HG03460 (cell line): ENCODE results near the gene ATP11B.
"Not testable (repeated sequence)": the region's sequence is repeated elsewhere in the genome, so short reads cannot be mapped to it uniquely, and the experiment has no call there.

Experiments
- ATAC-seq: cut with Tn5 transposase; IDR thresholded peaks from one replicate; pipeline ENCODE4 v1.9.1; 2021; ENCODE audit not compliant: unreplicated experiment

The ATP11B gene

DNA sequence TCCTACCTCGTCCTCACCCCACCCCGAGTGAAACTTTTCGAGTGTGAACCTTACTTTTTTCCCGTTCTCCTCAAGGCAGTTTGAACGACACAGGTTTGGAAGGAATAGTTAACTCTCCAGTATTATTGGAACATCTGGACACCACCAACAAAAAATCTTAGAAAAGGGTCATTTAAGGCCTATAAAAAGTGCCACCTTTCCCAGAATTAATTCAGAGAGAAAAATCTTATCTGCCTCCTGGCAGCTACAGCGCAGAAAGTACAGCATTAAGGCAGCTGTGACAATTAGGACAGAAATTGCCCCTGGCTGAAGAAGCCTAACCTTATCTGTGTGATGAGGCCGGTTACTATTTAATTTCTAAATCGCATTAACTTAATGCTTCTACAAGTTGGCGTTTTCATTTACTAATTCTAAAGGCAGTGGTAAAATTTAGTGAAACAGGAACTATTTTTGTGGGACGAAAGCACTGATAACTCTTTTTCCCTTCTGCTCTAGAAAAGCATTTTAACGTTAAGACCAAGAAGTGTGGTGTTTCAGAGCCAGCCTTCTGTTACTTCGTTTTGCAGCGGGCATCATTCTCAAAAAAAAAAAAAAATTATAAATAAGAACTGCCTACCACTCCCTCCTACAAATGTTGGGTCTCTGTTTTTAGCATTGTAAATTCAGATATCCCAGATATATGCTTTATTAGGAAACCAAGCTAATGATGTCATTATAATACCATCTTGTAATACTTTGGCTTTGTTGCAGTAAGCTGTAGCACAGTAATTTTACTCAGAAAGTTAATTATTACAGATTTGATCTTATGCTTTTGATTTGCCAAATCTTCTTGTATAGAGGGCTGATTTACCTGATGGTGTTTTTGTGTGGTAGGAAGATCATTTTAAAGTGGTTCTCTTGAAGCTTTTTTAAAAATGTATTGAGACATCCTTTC, 1.4 kb downstream of the ATP11B start:
- ATAC-seq: no peak

DNA sequence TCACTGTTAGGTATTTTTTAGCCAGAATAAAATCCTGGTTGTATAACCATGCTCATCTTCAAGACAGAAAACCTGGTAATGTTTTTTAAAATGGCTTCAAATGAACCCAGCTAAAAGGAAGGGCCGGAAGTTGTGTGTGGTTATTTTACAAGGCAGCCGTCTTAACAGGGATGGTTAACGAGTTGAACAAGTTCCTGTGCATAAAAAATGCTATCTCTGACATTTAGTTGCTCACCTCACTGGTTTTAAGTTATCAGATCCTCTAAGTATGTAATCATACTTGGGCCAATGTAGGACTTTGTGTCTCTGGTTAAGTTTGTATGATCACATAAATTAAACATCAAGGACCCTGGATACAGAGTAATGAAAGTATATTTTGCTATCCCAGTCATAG, 2.1 kb downstream of the ATP11B start:
- ATAC-seq: peak; percentile 27

- no peak for ATAC-seq
Measured at GRCh38 chr3:182796310-182796709, 3.0 kb downstream of the ATP11B start.

DNA sequence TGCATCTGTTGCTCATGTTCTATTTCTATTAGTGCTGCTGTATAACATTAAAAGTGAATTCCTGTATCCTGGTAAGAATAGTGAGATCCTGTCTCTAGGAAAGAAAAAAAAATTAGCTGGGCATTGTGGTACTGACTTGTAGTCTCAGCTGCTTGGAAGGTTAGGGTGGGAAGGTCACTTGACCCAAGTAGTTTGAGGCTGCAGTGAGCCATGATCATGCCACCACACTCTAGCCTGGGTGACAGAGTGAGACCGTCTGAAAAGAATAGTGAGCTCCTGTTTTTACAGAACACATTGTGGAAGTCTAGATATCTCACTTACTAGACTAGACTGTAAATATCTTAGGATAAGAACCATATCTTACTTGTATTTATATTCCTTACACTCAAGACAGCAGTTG, 4.6 kb downstream of the ATP11B start:
- ATAC-seq: no peak

DNA sequence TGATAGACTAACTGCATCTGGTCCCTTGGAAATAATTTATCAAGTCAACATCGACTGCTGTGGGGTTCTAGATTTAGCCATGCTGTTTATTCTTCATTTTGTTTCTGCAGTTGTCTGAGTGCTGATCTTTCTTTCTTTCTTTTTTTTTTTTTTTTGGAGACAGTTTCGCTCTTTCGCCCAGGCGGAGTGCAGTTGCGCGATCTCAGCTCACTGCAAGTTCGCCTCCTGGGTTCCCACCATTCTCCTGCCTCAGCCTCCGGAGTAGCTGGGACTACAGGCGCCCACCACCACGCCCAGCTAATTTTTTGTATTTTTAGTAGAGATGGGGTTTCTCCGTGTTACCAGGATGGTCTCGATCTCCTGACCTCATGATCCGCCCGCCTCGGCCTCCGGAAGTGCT, 5.8 kb downstream of the ATP11B start:
- not testable (repeated sequence) for ATAC-seq

GRCh38 chr3:182800508-182800907, 7.2 kb downstream of the ATP11B start:
- no peak for ATAC-seq

- ATAC-seq: no peak
Measured at GRCh38 chr3:182802413-182803390, 9.4 kb downstream of the ATP11B start.

DNA sequence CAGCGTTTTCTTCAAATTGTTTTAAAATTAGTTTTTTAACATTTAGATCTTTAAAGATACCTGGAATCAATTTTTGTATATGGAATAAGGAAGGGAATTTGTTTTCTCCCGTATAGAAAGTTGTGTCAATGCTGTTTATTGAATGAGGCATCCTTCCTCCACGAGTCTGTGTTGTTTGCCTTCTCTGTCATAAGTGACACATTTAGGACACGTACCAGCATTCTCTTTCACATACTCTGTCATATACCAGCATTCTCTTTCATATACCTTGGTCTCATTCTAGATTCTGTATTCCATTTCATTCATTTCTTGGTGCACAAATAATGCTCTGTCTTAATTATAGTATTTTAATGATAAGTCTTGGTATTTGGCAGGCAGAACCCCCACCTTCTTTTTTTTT, 10.3 kb downstream of the ATP11B start:
- ATAC-seq: no peak

DNA sequence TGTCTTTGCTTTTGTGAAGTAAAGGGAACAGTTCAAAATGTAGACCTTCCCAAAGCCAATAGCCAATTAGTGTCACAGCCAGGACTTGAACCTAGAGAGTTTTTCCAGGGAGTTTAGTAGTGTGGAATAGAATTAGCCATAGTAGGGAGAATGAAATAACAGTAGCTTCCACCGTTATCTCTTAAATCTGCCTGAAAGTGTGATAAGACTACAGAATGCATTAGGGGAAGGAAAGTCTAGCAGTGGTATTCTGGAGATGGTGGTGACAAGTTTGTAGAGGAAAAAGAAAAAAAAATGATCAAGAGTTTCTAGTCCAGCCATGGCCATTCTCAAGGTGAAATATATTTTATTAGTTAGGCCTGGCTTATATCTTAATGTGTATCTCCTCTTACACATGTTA, 13.8 kb downstream of the ATP11B start:
- no peak for ATAC-seq

DNA sequence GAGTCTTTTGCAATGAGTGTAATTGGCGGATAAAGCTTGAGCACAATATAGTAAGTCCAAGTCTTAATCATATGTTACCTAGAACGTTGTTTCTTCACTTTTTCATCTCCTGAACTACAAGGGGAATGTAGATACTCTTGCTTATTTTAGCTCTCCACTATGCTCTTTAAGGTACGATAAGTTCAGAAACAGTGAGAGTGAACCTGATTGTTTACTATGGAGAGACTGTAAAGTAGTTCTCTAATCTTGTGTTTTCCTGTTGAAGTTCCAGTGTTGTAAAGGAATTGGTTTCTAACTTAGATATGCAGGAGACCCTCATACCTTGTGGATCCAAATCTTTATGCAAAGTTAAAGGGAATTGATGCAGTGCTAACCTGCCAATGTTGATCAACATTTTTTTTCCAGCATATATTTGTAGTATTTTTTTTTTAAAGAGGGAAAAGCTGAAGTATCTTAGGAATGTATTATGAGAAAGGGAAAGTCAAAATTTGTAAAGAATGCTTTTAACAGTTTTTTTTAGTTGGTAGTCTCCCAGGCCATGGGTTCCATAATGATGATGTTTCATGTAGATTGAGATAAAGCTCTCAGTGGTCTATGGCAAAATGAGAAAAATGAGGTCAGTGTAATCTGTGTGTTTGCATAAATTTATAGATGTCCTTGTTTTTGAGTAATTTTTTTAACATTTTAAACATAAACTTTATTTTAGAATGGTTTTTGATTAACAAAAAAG, 14.9 kb downstream of the ATP11B start:
- ATAC-seq: no peak

DNA sequence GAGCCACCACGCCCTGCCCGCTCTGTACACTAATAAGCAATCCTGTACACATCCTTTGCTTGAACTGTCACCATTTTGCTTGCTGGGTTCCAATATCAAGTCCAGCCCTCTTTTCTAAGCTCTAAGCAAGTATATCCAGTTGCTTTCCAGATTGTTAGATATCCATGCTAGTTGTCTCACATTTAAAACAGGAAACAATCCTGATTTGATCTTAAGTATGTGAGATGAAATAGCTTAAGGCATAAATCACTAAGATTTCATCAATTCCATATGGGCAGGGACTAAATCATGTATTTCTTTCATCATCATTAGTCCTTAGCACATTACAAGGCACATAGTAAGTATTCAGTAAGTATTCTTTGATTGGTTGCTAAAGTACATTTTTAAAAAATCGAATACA, 16.2 kb downstream of the ATP11B start:
- no peak for ATAC-seq

GRCh38 chr3:182810574-182811268, 17.4 kb downstream of the ATP11B start:
- no peak for ATAC-seq

GRCh38 chr3:182811269-182811596, 17.9 kb downstream of the ATP11B start:
- ATAC-seq: no peak

DNA sequence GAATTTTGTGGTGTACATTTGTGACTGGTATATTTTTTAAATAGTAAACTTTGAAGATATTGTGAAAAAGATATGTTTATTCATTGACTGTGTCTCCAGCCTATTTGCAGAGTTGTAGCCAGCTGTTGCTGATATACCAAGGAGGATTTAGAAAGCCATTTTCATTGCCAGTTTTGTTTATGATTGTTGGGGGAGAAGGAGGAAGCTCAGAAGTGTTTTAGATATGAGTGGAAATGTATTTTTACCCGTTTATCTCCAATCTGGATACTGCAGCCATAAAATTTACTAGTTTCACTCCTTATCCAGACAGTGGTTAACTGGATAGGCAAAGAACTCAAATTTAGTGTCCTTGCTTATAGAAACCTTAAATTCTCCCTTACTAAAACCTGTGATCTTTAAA, 18.8 kb downstream of the ATP11B start:
- ATAC-seq: no peak

DNA sequence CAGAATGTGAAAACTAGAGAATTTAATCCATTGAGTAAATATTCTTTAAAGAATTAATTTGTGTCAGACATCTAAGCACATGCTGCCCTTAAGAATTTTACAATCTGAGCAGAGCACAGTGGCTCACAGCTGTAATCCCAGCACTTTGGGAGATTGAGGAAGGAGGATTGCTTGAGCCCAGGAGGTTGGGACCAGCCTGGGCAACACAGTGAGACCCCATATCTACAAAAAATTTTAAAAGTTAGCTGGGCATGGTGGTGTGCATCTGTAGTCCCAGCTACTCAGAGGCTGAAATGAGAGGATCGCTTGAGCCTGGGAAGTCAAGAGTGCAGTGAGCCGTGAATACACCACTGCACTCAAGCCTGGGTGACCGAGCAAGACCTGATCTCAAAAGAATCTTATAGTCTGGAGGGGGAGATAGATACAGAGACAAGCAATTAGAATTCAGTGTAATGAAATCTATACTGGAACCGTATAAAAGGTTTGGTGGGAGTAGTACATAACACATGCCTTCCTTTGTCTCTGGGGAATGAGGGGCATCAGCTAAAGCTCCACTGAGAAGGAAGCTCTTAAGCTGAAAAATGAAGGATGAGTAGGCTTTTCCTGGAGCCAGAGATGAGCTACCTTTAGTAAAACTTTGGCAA, 21.2 kb downstream of the ATP11B start:
- ATAC-seq: no peak

DNA sequence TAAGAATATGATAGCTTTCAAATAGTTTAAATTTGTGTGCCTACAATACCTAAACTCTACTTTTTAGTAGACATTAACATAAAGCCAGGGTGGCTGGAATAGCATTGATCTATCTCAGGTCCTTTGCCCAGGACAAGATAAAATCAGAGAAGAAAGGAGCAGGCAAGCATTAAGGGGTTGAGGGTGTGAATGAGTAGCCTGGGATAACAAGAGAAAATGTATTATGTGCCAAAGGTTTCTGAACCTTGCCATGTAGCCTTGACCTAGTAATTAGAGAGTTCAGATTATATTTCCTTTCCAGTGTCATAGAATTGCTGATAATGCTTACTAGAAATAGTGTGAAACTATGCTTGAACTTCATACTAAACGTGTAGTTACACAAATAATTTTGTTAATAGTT, 22.9 kb downstream of the ATP11B start:
- no peak for ATAC-seq

DNA sequence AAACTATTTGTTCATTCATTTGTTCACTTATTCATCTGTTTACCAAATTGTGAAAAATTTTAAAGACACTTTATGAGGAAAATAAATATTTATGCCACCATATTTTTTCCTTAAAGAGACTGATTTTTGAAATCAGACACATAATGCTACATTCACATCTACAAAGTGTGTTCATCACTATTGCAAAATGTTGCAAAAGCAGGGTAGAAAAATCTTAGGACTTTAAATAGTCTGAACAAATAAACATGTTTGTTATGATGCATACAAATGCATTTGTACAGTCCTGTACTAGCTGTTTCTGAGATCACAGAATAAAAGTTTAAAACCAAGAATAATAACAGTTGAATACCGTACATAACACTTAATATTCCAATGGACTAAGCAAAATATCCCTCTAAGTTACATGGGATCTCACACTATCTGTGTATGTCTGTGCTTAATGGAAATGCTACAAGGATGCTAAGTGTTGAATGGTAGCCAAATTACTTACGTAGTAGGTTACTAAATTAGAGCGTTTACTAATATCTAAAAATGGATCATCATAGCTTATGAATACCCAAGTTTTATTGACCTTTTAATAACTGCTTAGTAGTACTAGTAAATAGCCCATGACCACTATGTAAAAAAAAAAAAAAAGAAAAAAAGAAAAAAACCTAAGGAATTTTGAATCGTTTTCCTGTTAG, 25.1 kb downstream of the ATP11B start:
- no peak for ATAC-seq

- ATAC-seq: no peak
Measured at GRCh38 chr3:182821221-182821981, 28.1 kb downstream of the ATP11B start.

- not testable (repeated sequence) for ATAC-seq
Measured at GRCh38 chr3:182822260-182822659, 29.0 kb downstream of the ATP11B start.
